Breast epithelium (tissue), 4 donors: Measurements from ENCODE around the gene GRIFIN. TPM values are rescaled to one million over a fixed set of nuclear protein-coding genes. Genes with fewer than 3 reads are reported as not detected.

Experiments
- DNase-seq, 2 donors: peaks; one replicate each; pipeline ENCODE4 v3.0.0-alpha.2; 2019; ENCODE audit warnings: low spot score in 2 of 2
- H3K27ac ChIP-seq, 2 donors: fragments of 200-600 bp; sonication (generic) in 1 of 2; one replicate each; pipeline ENCODE4 v1.5.1; 2016 to 2019; ENCODE audit warnings: mild to moderate bottlenecking in 1 of 2
- H3K27me3 ChIP-seq, 2 donors: fragments of 200-600 bp; sonication (generic) in 1 of 2; one replicate each; pipeline versions ENCODE4 v1.5.1 to v1.6.0; 2017 to 2019; ENCODE audit warnings: control low read depth in 1 of 2, mild to moderate bottlenecking in 1 of 2
- H3K36me3 ChIP-seq: fragments of 200-600 bp; one replicate; pipeline ENCODE4 v1.5.1; 2019
- H3K4me1 ChIP-seq, 2 donors: fragments of 200-600 bp; sonication (generic); one replicate each; pipeline ENCODE4 v1.5.1; 2016 to 2019; ENCODE audit warnings: control low read depth in 1 of 2
- H3K4me3 ChIP-seq, 3 donors: fragments of 200-600 bp; sonication (generic); 1 replicate in 2 of 3; 2 replicates in 1 of 3; pipeline ENCODE4 v1.5.1; 2016 to 2019; ENCODE audit warnings: mild to moderate bottlenecking in 3 of 3, moderate library complexity in 2 of 3
- H3K9me3 ChIP-seq, 2 donors: fragments of 200-600 bp; sonication (generic) in 1 of 2; one replicate each; pipeline ENCODE4 v1.5.1; 2016 to 2019; ENCODE audit warnings: control low read depth in 1 of 2
- CTCF ChIP-seq, 3 donors: fragments of 450-650 bp; IDR thresholded peaks; one replicate each; pipeline ENCODE4 v1.5.1; 2016 to 2017; ENCODE audit warnings: antibody characterized with exemption in 3 of 3, mild to moderate bottlenecking in 3 of 3, moderate library complexity in 3 of 3
- POLR2A ChIP-seq: fragments of 450-650 bp; IDR thresholded peaks from one replicate; pipeline ENCODE4 v1.6.1; 2016; ENCODE audit warnings: antibody characterized with exemption, mild to moderate bottlenecking, moderate library complexity
- POLR2AphosphoS5 ChIP-seq, 3 donors: sonication (generic); formaldehyde crosslinking; IDR thresholded peaks; one replicate each; pipeline ENCODE4 v1.6.1; 2017; ENCODE audit warnings: antibody characterized with exemption in 3 of 3
- intact Hi-C: fragments of 100-400 bp; cut with DNase I; formaldehyde crosslinking; loops from one replicate; pipeline ENCODE4 v1.15.1; 2023; ENCODE audit warnings: low total_unique reads
- total RNA-seq, 3 donors: library from RNA; depleted of rRNA; stranded (reverse); fragments of >200 nt; gene quantifications; one replicate each; pipeline ENCODE4 v1.1.0, GENCODE V29; 2016

The GRIFIN gene
- total RNA-seq, 3 donors from 2014 or later, result not detected

GRCh38 chr7:2501947-2502646 lies 25.9 kb upstream of the GRIFIN start:
- DNase-seq, result no peak
- intact Hi-C loops, result loop anchor here (1.0 kb wide), 1 partner anchor 42 kb away; no protein-coding TSS in a partner anchor
- H3K4me3 ChIP-seq, result no peak overlapping the region
- H3K36me3 ChIP-seq, result no peaks in the 10 kb centered on the region
- no peak overlapping the region for H3K27ac ChIP-seq
- no peaks in the 10 kb centered on the region for H3K9me3 ChIP-seq
- peaks cover 0 to 6% of the 10 kb centered on the region in 2 donors for H3K4me1 ChIP-seq
- H3K27me3 ChIP-seq, result no peaks in the 10 kb centered on the region
- TF ChIP-seq CTCF (IDR thresholded peaks at IDR 0.05) (no peak), POLR2A (no peak), POLR2AphosphoS5 (IDR thresholded peaks at IDR 0.05) (no peak)

- DNase-seq, result no peak
- H3K36me3 ChIP-seq, result no peaks in the 10 kb centered on the region
- no peaks in the 10 kb centered on the region for H3K27me3 ChIP-seq
- H3K27ac ChIP-seq, result no peak overlapping the region
- no peaks in the 10 kb centered on the region for H3K9me3 ChIP-seq
- no peak for TF ChIP-seq POLR2A
- no peak for TF ChIP-seq CTCF (IDR thresholded peaks at IDR 0.05)
- no peak for TF ChIP-seq POLR2AphosphoS5 (IDR thresholded peaks at IDR 0.05)
- no peak overlapping the region for H3K4me3 ChIP-seq
- H3K4me1 ChIP-seq, result peaks cover 0 to 6% of the 10 kb centered on the region in 2 donors
- intact Hi-C loops, result loop anchor here (1.0 kb wide), 1 partner anchor 40 kb away; no protein-coding TSS in a partner anchor
These were observed 24.5 kb upstream of the GRIFIN start for GRCh38 chr7:2500701-2501100.

DNA sequence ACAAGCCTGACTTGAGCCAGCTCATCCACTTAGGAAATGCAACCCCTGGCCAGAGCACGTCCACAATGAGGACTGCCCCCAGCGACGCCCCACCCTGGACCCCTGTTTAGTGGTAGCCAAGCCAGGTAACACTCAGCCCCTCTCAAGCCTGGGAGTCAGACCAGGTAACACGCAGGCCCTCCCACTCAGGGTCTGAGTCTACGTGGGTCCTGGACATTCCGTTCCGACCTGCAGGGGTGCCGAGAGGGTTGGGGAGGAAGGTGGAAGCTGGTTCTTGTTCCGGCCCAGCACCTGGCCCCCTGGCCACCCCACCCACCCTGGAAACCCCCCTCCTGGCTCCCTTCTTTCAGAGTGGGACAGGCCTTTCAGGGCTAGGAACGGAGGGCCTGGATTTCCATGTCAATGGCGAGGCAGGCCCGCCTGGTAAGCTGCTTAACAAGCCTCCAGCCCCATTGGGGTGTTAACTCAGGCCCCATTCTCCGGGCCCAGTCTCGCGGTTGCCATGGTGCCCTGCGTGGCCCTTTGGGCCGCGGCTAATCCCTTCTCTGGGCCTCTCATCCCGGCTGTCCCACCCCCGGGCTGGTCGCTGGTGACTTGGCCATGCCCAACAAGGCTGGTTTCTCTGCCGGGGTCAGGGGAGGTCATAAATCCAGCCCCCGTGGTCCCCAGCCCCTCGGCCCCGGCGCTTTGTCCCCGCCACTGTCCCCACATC lies 23.7 kb upstream of the GRIFIN start:
- Histone ChIP-seq H3K4me1 (peaks cover 0 to 6% of the 10 kb centered on the region in 2 donors), H3K36me3 (no peaks in the 10 kb centered on the region), H3K4me3 (no peak overlapping the region), H3K9me3 (no peaks in the 10 kb centered on the region), H3K27ac (no peak overlapping the region), H3K27me3 (no peaks in the 10 kb centered on the region)
- intact Hi-C loops, result no loop called here
- TF ChIP-seq POLR2AphosphoS5 (IDR thresholded peaks at IDR 0.05) (no peak), CTCF (IDR thresholded peaks at IDR 0.05) (no peak), POLR2A (no peak)
- no peak for DNase-seq

DNA sequence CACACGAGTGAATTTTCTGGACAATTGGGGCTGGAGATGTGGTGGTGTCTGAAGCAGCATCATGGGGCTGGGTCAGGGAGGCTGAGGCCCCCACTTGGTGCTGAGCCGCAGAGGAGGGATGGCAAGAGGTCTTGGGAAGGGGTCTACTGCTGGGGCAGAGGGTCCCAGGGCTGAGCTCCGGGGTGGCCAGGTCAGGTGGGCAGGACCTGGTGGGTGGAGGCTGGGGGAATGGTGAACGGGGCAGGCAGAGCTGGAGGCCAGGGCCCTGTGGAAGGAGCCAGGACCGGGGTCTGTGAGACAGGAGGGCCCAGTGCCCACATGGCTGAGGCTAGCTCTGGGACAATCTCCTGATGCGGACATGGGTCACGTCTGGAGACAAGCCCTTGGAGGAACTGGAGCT lies 23.0 kb upstream of the GRIFIN start:
- no peak for DNase-seq
- H3K4me3 ChIP-seq, result no peak overlapping the region
- H3K9me3 ChIP-seq, result no peaks in the 10 kb centered on the region
- TF ChIP-seq POLR2A, result no peak
- TF ChIP-seq POLR2AphosphoS5 (IDR thresholded peaks at IDR 0.05), result no peak
- TF ChIP-seq CTCF (IDR thresholded peaks at IDR 0.05), result no peak
- no peak overlapping the region for H3K27ac ChIP-seq
- intact Hi-C loops, result no loop called here
- H3K36me3 ChIP-seq, result no peaks in the 10 kb centered on the region
- H3K4me1 ChIP-seq, result peaks cover 0 to 8% of the 10 kb centered on the region in 2 donors
- no peaks in the 10 kb centered on the region for H3K27me3 ChIP-seq

- no peak overlapping the region for H3K27ac ChIP-seq
- DNase-seq, result no peak
- H3K36me3 ChIP-seq, result no peaks in the 10 kb centered on the region
- intact Hi-C loops, result no loop called here
- H3K9me3 ChIP-seq, result no peaks in the 10 kb centered on the region
- no peaks in the 10 kb centered on the region for H3K27me3 ChIP-seq
- H3K4me3 ChIP-seq, result no peak overlapping the region
- peaks cover 0 to 9% of the 10 kb centered on the region in 2 donors for H3K4me1 ChIP-seq
- TF ChIP-seq CTCF (IDR thresholded peaks at IDR 0.05) (no peak), POLR2AphosphoS5 (IDR thresholded peaks at IDR 0.05) (no peak), POLR2A (no peak)
These were observed 22.5 kb upstream of the GRIFIN start for GRCh38 chr7:2498708-2499107.
